SK-N-SH (cell line): ENCODE measurements around the gene CAD. TPM values are rescaled to one million over a fixed set of nuclear protein-coding genes. Genes with fewer than 3 reads are reported as not detected.

ENCODE experiments used
- CTCF ChIA-PET: fragments of 300-600, 350-600 bp; formaldehyde crosslinking; extraction: SDS; loops from one replicate; lab custom pipeline; 2021; lab: Yijun Ruan, JAX
- POLR2A ChIA-PET: fragments of 350-600 bp; sonication (Branson Sonifier 250); formaldehyde crosslinking; extraction: SDS; loops from one replicate; lab custom pipeline; 2020; ENCODE audit warnings: antibody characterized with exemption, inconsistent platforms; lab: Yijun Ruan, JAX
- DNase-seq: peaks from one replicate; pipeline ENCODE4 v3.0.0; 2012
- H2AFZ ChIP-seq: fragments of 200-600 bp; sonication (generic); 2 replicates; pipeline ENCODE4 v1.8.1; 2016; ENCODE audit warnings: antibody characterized with exemption, mild to moderate bottlenecking, low read depth
- H3F3A ChIP-seq: fragments of 200-600 bp; sonication (generic); replicated peaks from 2 replicates; pipeline ENCODE3; 2016; ENCODE audit warnings: antibody characterized with exemption, mild to moderate bottlenecking; ENCODE audit not compliant: insufficient read depth
- H3K27ac ChIP-seq, 2 experiments: fragments of 200-500 bp in 1 of 2; fragments of 200-600 bp in 1 of 2; sonication (Bioruptor generic) in 1 of 2; sonication (generic), shearing (Covaris generic) in 1 of 2; 2 replicates each; pipeline versions ENCODE4 v1.5.1 to v1.6.1; 2014 to 2016; ENCODE audit warnings: low read depth in 2 of 2, inconsistent platforms in 1 of 2, low read length in 1 of 2, mild to moderate bottlenecking in 1 of 2, mixed read lengths in 1 of 2
- H3K27me3 ChIP-seq: fragments of 200-600 bp; sonication (generic), shearing (Covaris generic); 2 replicates; pipeline ENCODE4 v1.6.1; 2016; ENCODE audit warnings: mixed run types; ENCODE audit not compliant: insufficient read depth
- H3K36me3 ChIP-seq, 2 experiments: fragments of 200-500 bp in 1 of 2; fragments of 200-600 bp in 1 of 2; sonication (Bioruptor generic) in 1 of 2; sonication (generic) in 1 of 2; replicated peaks in 1 of 2; 2 replicates each; pipeline versions ENCODE3 to v1.5.1; 2014 to 2016; ENCODE audit warnings: low read length in 1 of 2, mild to moderate bottlenecking in 1 of 2; ENCODE audit not compliant: insufficient read depth in 2 of 2, control insufficient read depth in 1 of 2
- H3K4me1 ChIP-seq, 2 experiments: fragments of 200-500 bp in 1 of 2; fragments of 200-600 bp in 1 of 2; sonication (Bioruptor generic) in 1 of 2; sonication (generic), shearing (Covaris generic) in 1 of 2; 2 replicates each; pipeline versions ENCODE4 v1.5.1 to v1.6.1; 2014 to 2016; ENCODE audit warnings: low read depth in 1 of 2, low read length in 1 of 2, mixed run types in 1 of 2; ENCODE audit not compliant: insufficient read depth in 2 of 2, control insufficient read depth in 1 of 2
- H3K4me2 ChIP-seq: fragments of 200-600 bp; sonication (generic), shearing (Covaris generic); 2 replicates; pipeline ENCODE4 v1.6.1; 2017; ENCODE audit warnings: mixed run types
- H3K4me3 ChIP-seq, 2 experiments: fragments of 200-500 bp in 1 of 2; fragments of 200-600 bp in 1 of 2; sonication (Bioruptor generic) in 1 of 2; sonication (generic), shearing (Covaris generic) in 1 of 2; 2 replicates each; pipeline versions ENCODE4 v1.5.1 to v1.8.1; 2014 to 2016; ENCODE audit warnings: low read depth in 2 of 2, inconsistent platforms in 1 of 2, low read length in 1 of 2, mild to moderate bottlenecking in 1 of 2, mixed read lengths in 1 of 2, moderate library complexity in 1 of 2
- H3K79me2 ChIP-seq: fragments of 200-600 bp; sonication (generic); 2 replicates; pipeline ENCODE4 v1.8.1; 2017; ENCODE audit warnings: mild to moderate bottlenecking; ENCODE audit not compliant: insufficient read depth
- H3K9ac ChIP-seq: fragments of 200-600 bp; sonication (generic); 2 replicates; pipeline ENCODE4 v1.6.1; 2017; ENCODE audit warnings: mixed run types
- H3K9me2 ChIP-seq: fragments of 200-600 bp; sonication (generic); 2 replicates; pipeline ENCODE4 v1.6.1; 2017; ENCODE audit warnings: mixed run types
- H3K9me3 ChIP-seq: fragments of 200-600 bp; sonication (generic); 2 replicates; pipeline ENCODE4 v1.6.1; 2017; ENCODE audit warnings: mixed run types, mild to moderate bottlenecking, moderate library complexity
- H4K20me1 ChIP-seq: fragments of 200-600 bp; sonication (generic); 2 replicates; pipeline ENCODE4 v1.6.1; 2017; ENCODE audit warnings: mild to moderate bottlenecking, mixed run types; ENCODE audit not compliant: insufficient read depth
- CHD2 ChIP-seq: fragments of 150-350 bp; IDR thresholded peaks from 2 replicates; pipeline ENCODE4 v1.6.1; 2018; ENCODE audit warnings: low read length; ENCODE audit not compliant: partially characterized antibody
- EP300 ChIP-seq, 2 experiments: IDR thresholded peaks; 2 replicates each; pipeline versions ENCODE4 v1.4.0 to v1.6.1; 2012; ENCODE audit warnings: borderline replicate concordance in 1 of 2, low read depth in 1 of 2, low read length in 1 of 2
- FOXJ3 ChIP-seq: sonication (generic); formaldehyde crosslinking; IDR thresholded peaks from 2 replicates; pipeline ENCODE4 v1.5.1; 2020; ENCODE audit warnings: mild to moderate bottlenecking, missing genetic modification reagents
- GABPA ChIP-seq: IDR thresholded peaks from 2 replicates; pipeline ENCODE4 v1.4.0; 2012; ENCODE audit warnings: low read depth, mild to moderate bottlenecking
- JUND ChIP-seq: IDR thresholded peaks from 2 replicates; pipeline ENCODE4 v1.4.0; 2012
- MEF2A ChIP-seq: IDR thresholded peaks from 2 replicates; pipeline ENCODE4 v1.4.0; 2012; ENCODE audit warnings: low read depth, borderline replicate concordance
- MXI1 ChIP-seq: IDR thresholded peaks from 2 replicates; pipeline ENCODE4 v1.6.1; 2012; ENCODE audit warnings: mild to moderate bottlenecking, low read depth, low read length, improper control_type of control experiment
- NFIC ChIP-seq: IDR thresholded peaks from 2 replicates; pipeline ENCODE4 v1.4.0; 2012; ENCODE audit warnings: borderline replicate concordance
- PBX3 ChIP-seq: IDR thresholded peaks from 2 replicates; pipeline ENCODE4; 2012
- REST ChIP-seq: IDR thresholded peaks from 2 replicates; pipeline ENCODE4 v1.6.1; 2012; ENCODE audit warnings: mild to moderate bottlenecking, low read depth, low read length, moderate library complexity
- RXRA ChIP-seq: IDR thresholded peaks from 2 replicates; pipeline ENCODE4 v1.4.0; 2012; ENCODE audit warnings: low read depth, mild to moderate bottlenecking, borderline replicate concordance
- SMC3 ChIP-seq: IDR thresholded peaks from 2 replicates; pipeline ENCODE4 v1.6.1; 2012; ENCODE audit warnings: low read depth, low read length, improper control_type of control experiment
- TAF1 ChIP-seq: IDR thresholded peaks from 2 replicates; pipeline ENCODE4 v1.6.1; 2012; ENCODE audit warnings: low read depth, mild to moderate bottlenecking, low read length, moderate library complexity, borderline replicate concordance
- WGBS: methylation state at CpG from one replicate; pipeline ENCODE4 v1.1.6; 2017; ENCODE audit warnings: low lambda C conversion rate; 5-methylcytosine and 5-hydroxymethylcytosine counted together
- polyA plus RNA-seq, 3 experiments: library from polyadenylated mRNA; depleted of rRNA; stranded (reverse); fragments of >200 nt; gene quantifications; 2 replicates each; pipeline ENCODE4 v1.2.3, GENCODE V29; 2012

CAD gene
- polyA plus RNA-seq, 1 of the 3 experiments (the other 2 are of a cell fraction): 47.6 TPM

- Histone ChIP-seq H3K4me2 (no peak overlapping the region), H3K36me3 (peaks cover 18 to 65% of the 10 kb centered on the region in 2 experiments), H3F3A (peaks cover 5% of the 10 kb centered on the region), H3K4me1 (peaks cover 4 to 20% of the 10 kb centered on the region in 2 experiments; a peak in 2 of 4 replicates), H4K20me1 (no peaks in the 10 kb centered on the region), H3K27ac (no peak overlapping the region), H3K9me2 (no peaks in the 10 kb centered on the region), H3K9me3 (no peaks in the 10 kb centered on the region), H3K4me3 (no peak overlapping the region), H3K9ac (no peak overlapping the region), H2AFZ (no peak overlapping the region), H3K79me2 (peaks cover 14% of the 10 kb centered on the region; the same call in 1 of the 2 replicates), H3K27me3 (no peaks in the 10 kb centered on the region)
- no peak for TF ChIP-seq RXRA
- no peak for TF ChIP-seq MXI1
- no peak for TF ChIP-seq FOXJ3 (CRISPR knock-in tag)
- TF ChIP-seq PBX3: no peak
- no peak for TF ChIP-seq JUND
- TF ChIP-seq SMC3: no peak
- TF ChIP-seq REST: no peak
- no peak for TF ChIP-seq MEF2A
- TF ChIP-seq CHD2: no peak
- TF ChIP-seq EP300 (IDR thresholded peaks at IDR 0.05; ENCODE audit: borderline replicate concordance in 1 of 2, low read depth in 1 of 2, low read length in 1 of 2): no peak
- TF ChIP-seq NFIC: no peak
- TF ChIP-seq TAF1: no peak
- no peak for TF ChIP-seq GABPA
- ChIA-PET POLR2A (no interaction called here), CTCF (interaction anchor here (1.0 to 4.4 kb wide), 4 partner anchors 14 to 71 kb away, joined by 3 to 25 read pairs (median 4); no protein-coding TSS in a partner anchor)
- 95% methylated on average over 4 of the region's 4 CpGs for WGBS
- DNase-seq: no peak
These were observed 8.6 kb upstream of the CAD start for GRCh38 chr2:27208486-27209050.
